Measurements from ENCODE around the gene NDUFB6. TPM values are rescaled to one million over a fixed set of nuclear protein-coding genes. Genes with fewer than 3 reads are reported as not detected.
"Not testable (repeated sequence)": the region's sequence is repeated elsewhere in the genome, so short reads cannot be mapped to it uniquely, and the experiment has no call there.

NDUFB6 gene
- total RNA-seq, 1 experiment from 2014 or later: 74.6 TPM

GRCh38 chr9:32525709-32526030, 47.3 kb downstream of the NDUFB6 start:
- H3K4me1 Mint-ChIP-seq (ENCODE audit: low read depth, unreplicated experiment): peaks cover 28% of the 10 kb centered on the region
- H3K36me3 Mint-ChIP-seq (ENCODE audit: insufficient read depth, unreplicated experiment): peaks cover 15% of the 10 kb centered on the region
- no peaks in the 10 kb centered on the region for H3K36me3 ChIP-seq (ENCODE audit: control insufficient read depth, insufficient read depth, low read length)
- H3K4me1 ChIP-seq: peaks cover 19% of the 10 kb centered on the region
- intact Hi-C loops (cut with micrococcal nuclease; ENCODE audit: unreplicated experiment): loop anchor here (1.0 to 5.0 kb wide), 7 partner anchors 25 to 146 kb away; partner anchors contain the start of gene ACO1
- peak overlapping the region; percentile 73 for H3K4me3 Mint-ChIP-seq (ENCODE audit: unreplicated experiment)
- H3K27me3 ChIP-seq (replicated peaks; ENCODE audit: control insufficient read depth, insufficient read depth, low read length): no peaks in the 10 kb centered on the region
- no peak for DNase-seq
- no TSS peak for BruUV-seq (replicated peaks)
- H3K9me3 ChIP-seq: no peaks in the 10 kb centered on the region; the same call in 1 of the 2 replicates
- H3K4me3 ChIP-seq (ENCODE audit: low read depth, low read length): peak overlapping the region; percentile 52
- no peaks in the 10 kb centered on the region for H3K9me3 Mint-ChIP-seq (ENCODE audit: unreplicated experiment)
- TF ChIP-seq, protein P1, sequence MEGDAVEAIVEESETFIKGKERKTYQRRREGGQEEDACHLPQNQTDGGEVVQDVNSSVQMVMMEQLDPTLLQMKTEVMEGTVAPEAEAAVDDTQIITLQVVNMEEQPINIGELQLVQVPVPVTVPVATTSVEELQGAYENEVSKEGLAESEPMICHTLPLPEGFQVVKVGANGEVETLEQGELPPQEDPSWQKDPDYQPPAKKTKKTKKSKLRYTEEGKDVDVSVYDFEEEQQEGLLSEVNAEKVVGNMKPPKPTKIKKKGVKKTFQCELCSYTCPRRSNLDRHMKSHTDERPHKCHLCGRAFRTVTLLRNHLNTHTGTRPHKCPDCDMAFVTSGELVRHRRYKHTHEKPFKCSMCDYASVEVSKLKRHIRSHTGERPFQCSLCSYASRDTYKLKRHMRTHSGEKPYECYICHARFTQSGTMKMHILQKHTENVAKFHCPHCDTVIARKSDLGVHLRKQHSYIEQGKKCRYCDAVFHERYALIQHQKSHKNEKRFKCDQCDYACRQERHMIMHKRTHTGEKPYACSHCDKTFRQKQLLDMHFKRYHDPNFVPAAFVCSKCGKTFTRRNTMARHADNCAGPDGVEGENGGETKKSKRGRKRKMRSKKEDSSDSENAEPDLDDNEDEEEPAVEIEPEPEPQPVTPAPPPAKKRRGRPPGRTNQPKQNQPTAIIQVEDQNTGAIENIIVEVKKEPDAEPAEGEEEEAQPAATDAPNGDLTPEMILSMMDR (IDR thresholded peaks at IDR 0.05; ENCODE audit: insufficient read depth in 1 of 2, low read depth in 1 of 2, low read length in 1 of 2, severe bottlenecking in 1 of 2, unreplicated experiment in 1 of 2): no peak
- CTCF ChIA-PET: interaction anchor here (0.7 to 3.8 kb wide), 13 partner anchors 17 to 147 kb away, joined by 3 to 115 read pairs (median 7); partner anchors contain the start of genes ACO1 and NDUFB6
- H3K27ac Mint-ChIP-seq (ENCODE audit: unreplicated experiment): peak overlapping the region; percentile 59
- POLR2A ChIA-PET: interaction anchor here (0.8 to 2.4 kb wide), 4 partner anchors 27 to 146 kb away, joined by 3 to 9 read pairs (median 6); partner anchors contain the start of genes ACO1, SMIM27 and TOPORS
- H3K27me3 Mint-ChIP-seq (ENCODE audit: insufficient read depth, unreplicated experiment): no peaks in the 10 kb centered on the region

DNA sequence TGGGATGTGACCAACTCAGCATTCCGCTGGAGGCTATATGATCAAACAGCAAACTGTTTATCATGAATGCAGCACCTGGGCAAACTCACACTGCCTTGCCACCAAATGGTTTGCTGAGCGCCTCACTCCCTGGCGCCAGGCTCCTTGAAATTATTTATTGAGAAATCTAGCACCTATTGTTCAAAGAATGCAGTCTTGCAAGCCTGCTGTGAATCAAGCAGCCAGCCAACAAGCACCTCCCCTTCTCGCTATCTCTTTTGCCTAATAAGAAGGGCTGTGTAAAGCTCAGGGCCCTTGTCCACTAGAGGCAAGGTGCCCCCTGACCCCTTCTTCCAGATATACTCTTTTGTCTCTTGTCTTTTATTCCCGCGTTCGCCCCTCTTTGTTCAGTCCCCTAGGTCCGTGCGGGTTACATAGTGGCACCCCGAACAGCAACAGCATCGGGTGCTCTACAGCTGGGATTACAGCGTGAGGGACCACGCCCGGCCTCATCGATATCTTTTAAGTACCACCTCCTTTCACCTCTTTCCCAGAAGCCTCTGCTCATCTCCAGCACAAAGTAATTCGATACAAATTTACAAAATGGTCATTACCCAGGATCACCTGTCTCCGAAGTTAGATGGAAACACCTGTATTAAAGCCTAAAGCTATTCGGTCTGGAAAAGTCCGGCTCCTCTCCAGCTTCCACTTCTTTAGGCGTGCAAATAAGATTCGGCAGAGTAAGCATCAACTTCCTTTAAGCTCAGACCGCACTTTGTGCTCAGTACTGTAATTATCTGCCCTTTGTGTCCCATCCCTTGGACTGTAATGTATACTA, 47.9 kb downstream of the NDUFB6 start:
- intact Hi-C loops (cut with micrococcal nuclease; ENCODE audit: unreplicated experiment): loop anchor here (5.0 kb wide), 1 partner anchor 33 kb away; no protein-coding TSS in a partner anchor
- Mint-ChIP-seq H3K36me3 (ENCODE audit: insufficient read depth, unreplicated experiment) (peaks cover 15% of the 10 kb centered on the region), H3K9me3 (ENCODE audit: unreplicated experiment) (no peaks in the 10 kb centered on the region), H3K27me3 (ENCODE audit: insufficient read depth, unreplicated experiment) (no peaks in the 10 kb centered on the region), H3K4me3 (ENCODE audit: unreplicated experiment) (peak overlapping the region; percentile 73), H3K27ac (ENCODE audit: unreplicated experiment) (peak overlapping the region; percentile 59), H3K4me1 (ENCODE audit: low read depth, unreplicated experiment) (peaks cover 28% of the 10 kb centered on the region)
- Histone ChIP-seq H3K9me3 (no peaks in the 10 kb centered on the region; the same call in 1 of the 2 replicates), H3K4me3 (ENCODE audit: low read depth, low read length) (peak overlapping the region; percentile 52), H3K4me1 (peaks cover 19% of the 10 kb centered on the region), H3K36me3 (ENCODE audit: control insufficient read depth, insufficient read depth, low read length) (no peaks in the 10 kb centered on the region), H3K27me3 (replicated peaks; ENCODE audit: control insufficient read depth, insufficient read depth, low read length) (no peaks in the 10 kb centered on the region)
- ChIA-PET POLR2A (interaction anchor here (0.8 to 2.4 kb wide), 4 partner anchors 27 to 146 kb away, joined by 3 to 9 read pairs (median 6); partner anchors contain the start of genes ACO1, SMIM27 and TOPORS), CTCF (interaction anchor here (1.9 to 3.8 kb wide), 4 partner anchors 25 to 147 kb away, joined by 10 to 115 read pairs (median 18); partner anchors contain the start of gene NDUFB6)
- TF ChIP-seq, protein P1 (IDR thresholded peaks at IDR 0.05; ENCODE audit: insufficient read depth in 1 of 2, low read depth in 1 of 2, low read length in 1 of 2, severe bottlenecking in 1 of 2, unreplicated experiment in 1 of 2): no peak
- DNase-seq: peak; percentile 44 to 51
- TSS peak; percentile 75 for BruUV-seq (replicated peaks)

DNA sequence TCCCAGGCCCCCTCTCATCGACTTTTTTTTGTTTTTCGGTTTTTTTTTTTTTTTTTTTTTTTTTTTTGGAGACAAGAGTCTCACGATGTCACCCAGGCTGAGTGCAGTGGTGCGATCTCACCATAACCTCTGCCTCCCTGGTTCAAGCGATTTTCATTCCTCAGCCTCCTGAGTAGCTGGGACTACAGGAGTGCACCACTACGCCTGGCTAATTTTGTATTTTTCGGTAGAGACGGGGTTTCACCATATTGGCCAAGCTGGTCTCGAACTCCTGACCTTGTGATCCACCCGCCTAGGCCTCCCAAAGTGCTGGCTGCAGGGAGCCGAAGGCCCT, 48.4 kb downstream of the NDUFB6 start:
- ChIA-PET CTCF (interaction anchor here (2.3 to 3.8 kb wide), 2 partner anchors 26 to 146 kb away, joined by 18 to 115 read pairs; no protein-coding TSS in a partner anchor), POLR2A (interaction anchor here (2.4 kb wide), 1 partner anchor 140 kb away, joined by 9 read pairs; the partner anchor contains the start of gene ACO1)
- H3K36me3 ChIP-seq (ENCODE audit: control insufficient read depth, insufficient read depth, low read length); H3K27ac Mint-ChIP-seq (ENCODE audit: unreplicated experiment); intact Hi-C loops (cut with micrococcal nuclease; ENCODE audit: unreplicated experiment); H3K27me3 Mint-ChIP-seq (ENCODE audit: insufficient read depth, unreplicated experiment); H3K9me3 ChIP-seq; BruUV-seq (replicated peaks); H3K9me3 Mint-ChIP-seq (ENCODE audit: unreplicated experiment); DNase-seq; H3K27me3 ChIP-seq (replicated peaks; ENCODE audit: control insufficient read depth, insufficient read depth, low read length): not testable (repeated sequence)
- peak overlapping the region; percentile 52 for H3K4me3 ChIP-seq (ENCODE audit: low read depth, low read length)
- peaks cover 19% of the 10 kb centered on the region for H3K4me1 ChIP-seq
- Mint-ChIP-seq H3K4me3 (ENCODE audit: unreplicated experiment) (peak overlapping the region; percentile 73), H3K36me3 (ENCODE audit: insufficient read depth, unreplicated experiment) (peaks cover 15% of the 10 kb centered on the region), H3K4me1 (ENCODE audit: low read depth, unreplicated experiment) (peaks cover 28% of the 10 kb centered on the region)
